SH-SY5Y (cell line): Measurements from ENCODE around the gene MYPN.

ENCODE experiments used
- GATA2 ChIP-seq: IDR thresholded peaks from 2 replicates; pipeline ENCODE4 v1.6.1; 2011; ENCODE audit warnings: mild to moderate bottlenecking, low read depth, low read length
- GATA3 ChIP-seq: IDR thresholded peaks from 2 replicates; pipeline ENCODE4 v1.6.1; 2011; ENCODE audit warnings: low read depth, mild to moderate bottlenecking, low read length, moderate library complexity

GRCh38 chr10:68235581-68235980, 126.3 kb downstream of the MYPN start:
- TF ChIP-seq GATA3 (no peak), GATA2 (no peak; the same call in 1 of the 2 replicates)
